Activated CD4-positive, alpha-beta T cell treated with anti-CD3 and anti-CD28 coated beads for 1 hour (primary cell): Measurements from ENCODE around the gene LCE5A.
"Not testable (repeated sequence)": the region's sequence is repeated elsewhere in the genome, so short reads cannot be mapped to it uniquely, and the experiment has no call there.

ENCODE experiments used
- DNase-seq: peaks from one replicate; pipeline ENCODE4 v3.0.0-alpha.2; 2020

The LCE5A gene

GRCh38 chr1:152517237-152517811 lies 6.7 kb downstream of the LCE5A start:
- DNase-seq, result no peak

- DNase-seq, result no peak
Observed at GRCh38 chr1:152519851-152520250, 9.2 kb downstream of the LCE5A start.

GRCh38 chr1:152520561-152521090 lies 10.0 kb downstream of the LCE5A start:
- no peak for DNase-seq

GRCh38 chr1:152525080-152525641 lies 14.6 kb downstream of the LCE5A start:
- no peak for DNase-seq

GRCh38 chr1:152533327-152533938 lies 22.8 kb downstream of the LCE5A start:
- DNase-seq, result no peak

GRCh38 chr1:152535774-152536173 lies 25.2 kb downstream of the LCE5A start:
- DNase-seq, result no peak

- no peak for DNase-seq
Observed at GRCh38 chr1:152537496-152537895, 26.9 kb downstream of the LCE5A start.

- no peak for DNase-seq
Observed at GRCh38 chr1:152539901-152540300, 29.3 kb downstream of the LCE5A start.

- DNase-seq, result no peak
Observed at GRCh38 chr1:152543820-152544219, 33.2 kb downstream of the LCE5A start.

- DNase-seq, result no peak
Observed at GRCh38 chr1:152546704-152547103, 36.1 kb downstream of the LCE5A start.

GRCh38 chr1:152548358-152548757 lies 37.8 kb downstream of the LCE5A start:
- not testable (repeated sequence) for DNase-seq
